Smooth muscle cell (in vitro differentiated cells): ENCODE measurements around the gene NAA16. TPM values are rescaled to one million over a fixed set of nuclear protein-coding genes. Genes with fewer than 3 reads are reported as not detected.

Experiments used
- DNase-seq: peaks from one replicate; lab custom pipeline; 2025; ENCODE audit not compliant: unreplicated experiment; lab: John Stamatoyannopoulos, UW
- H2AFZ ChIP-seq: fragments of 200-600 bp; sonication (generic); 2 replicates; pipeline ENCODE4 v1.6.0; 2016; ENCODE audit warnings: antibody characterized with exemption, low read depth, mild to moderate bottlenecking
- H3F3A ChIP-seq: fragments of 200-600 bp; sonication (generic); 2 replicates; pipeline ENCODE4 v1.6.0; 2017; ENCODE audit warnings: antibody characterized with exemption, low read depth
- H3K27ac ChIP-seq: fragments of 200-600 bp; sonication (generic); 2 replicates; pipeline ENCODE4 v1.5.1; 2016; ENCODE audit warnings: low read depth, mild to moderate bottlenecking
- H3K27me3 ChIP-seq: fragments of 200-600 bp; sonication (generic); 2 replicates; pipeline ENCODE4 v1.6.1; 2016; ENCODE audit warnings: low read depth, mild to moderate bottlenecking
- H3K36me3 ChIP-seq: fragments of 200-600 bp; sonication (generic); 2 replicates; pipeline ENCODE4 v1.5.1; 2016; ENCODE audit warnings: low read depth
- H3K4me1 ChIP-seq: fragments of 200-600 bp; sonication (generic); 2 replicates; pipeline ENCODE4 v1.5.1; 2016; ENCODE audit warnings: low read depth
- H3K4me2 ChIP-seq: fragments of 200-600 bp; sonication (generic); 2 replicates; pipeline ENCODE4 v1.6.0; 2016; ENCODE audit warnings: mild to moderate bottlenecking
- H3K4me3 ChIP-seq: fragments of 200-600 bp; sonication (generic); 2 replicates; pipeline ENCODE4 v1.5.1; 2016; ENCODE audit warnings: mild to moderate bottlenecking
- H3K79me2 ChIP-seq: fragments of 200-600 bp; sonication (generic); 2 replicates; pipeline ENCODE4 v1.6.0; 2016; ENCODE audit warnings: low read depth, mild to moderate bottlenecking
- H3K9ac ChIP-seq: fragments of 200-600 bp; sonication (generic); 2 replicates; pipeline ENCODE4 v1.6.0; 2016; ENCODE audit warnings: low read depth
- H3K9me3 ChIP-seq: fragments of 200-600 bp; sonication (generic); replicated peaks from 2 replicates; pipeline ENCODE4 v1.5.1; 2016; ENCODE audit warnings: low read depth
- H4K20me1 ChIP-seq: fragments of 200-600 bp; sonication (generic); 2 replicates; pipeline ENCODE4 v1.6.0; 2016; ENCODE audit warnings: low read depth
- CTCF ChIP-seq: fragments of 200-600 bp; sonication (generic); IDR thresholded peaks from 2 replicates; pipeline ENCODE4 v1.5.1; 2017; ENCODE audit warnings: borderline replicate concordance, mild to moderate bottlenecking, antibody characterized with exemption; ENCODE audit not compliant: insufficient read depth, poor library complexity, severe bottlenecking
- WGBS: methylation state at CpG from one replicate; pipeline ENCODE4 v1.1.7; 2016; ENCODE audit warnings: low lambda C conversion rate; 5-methylcytosine and 5-hydroxymethylcytosine counted together
- polyA plus RNA-seq: library from polyadenylated mRNA; unstranded; fragments of >200 nt; fragmentation: Nextera tagmentation; extraction: Ambion mirVana; gene quantifications from 2 replicates; pipeline ENCODE4 v1.2.1, GENCODE V29; 2016
- total RNA-seq: library from RNA; depleted of rRNA; stranded (reverse); fragments of >200 nt; gene quantifications from 2 replicates; pipeline ENCODE4 v1.2.3, GENCODE V29; 2014

The NAA16 gene
- total and polyA plus RNA-seq, 2 experiments from 2014 or later: 6.9 to 21.8 TPM

- Histone ChIP-seq H3K79me2 (peaks cover 2% of the 10 kb centered on the region), H3K4me1 (no peaks in the 10 kb centered on the region), H3K27ac (no peak overlapping the region), H3K4me2 (no peak overlapping the region), H3K9ac (no peak overlapping the region), H4K20me1 (peaks cover 4% of the 10 kb centered on the region), H3K4me3 (no peak overlapping the region), H2AFZ (no peak overlapping the region), H3K9me3 (no peaks in the 10 kb centered on the region), H3K27me3 (no peaks in the 10 kb centered on the region), H3K36me3 (peaks cover 4% of the 10 kb centered on the region), H3F3A (no peaks in the 10 kb centered on the region)
- WGBS: 98% methylated on average over 1 of the region's 1 CpG
- no peak for DNase-seq
- no peak for TF ChIP-seq CTCF
These were observed 15.6 kb downstream of the NAA16 start for GRCh38 chr13:41326661-41327060.

- Histone ChIP-seq H3K4me2 (no peak overlapping the region), H3K9ac (no peak overlapping the region), H3K9me3 (no peaks in the 10 kb centered on the region), H4K20me1 (peaks cover 4% of the 10 kb centered on the region), H3F3A (no peaks in the 10 kb centered on the region), H3K4me1 (no peaks in the 10 kb centered on the region), H3K27ac (no peak overlapping the region), H3K27me3 (no peaks in the 10 kb centered on the region), H2AFZ (no peak overlapping the region), H3K4me3 (no peak overlapping the region), H3K36me3 (peaks cover 5% of the 10 kb centered on the region), H3K79me2 (peaks cover 2% of the 10 kb centered on the region)
- DNase-seq: no peak
- no peak for TF ChIP-seq CTCF
- WGBS: 92% methylated on average over 3 of the region's 3 CpGs
These were observed 17.1 kb downstream of the NAA16 start for GRCh38 chr13:41327994-41328790.

- H3K79me2 ChIP-seq: no peaks in the 10 kb centered on the region
- TF ChIP-seq CTCF: no peak
- no peaks in the 10 kb centered on the region for H3F3A ChIP-seq
- 100% methylated on average over 1 of the region's 1 CpG for WGBS
- H3K9me3 ChIP-seq: no peaks in the 10 kb centered on the region
- H3K4me3 ChIP-seq: no peak overlapping the region
- H3K4me2 ChIP-seq: no peak overlapping the region
- no peaks in the 10 kb centered on the region for H3K27me3 ChIP-seq
- H4K20me1 ChIP-seq: peaks cover 4% of the 10 kb centered on the region
- H3K4me1 ChIP-seq: no peaks in the 10 kb centered on the region
- H3K9ac ChIP-seq: no peak overlapping the region
- DNase-seq: no peak
- peaks cover 10% of the 10 kb centered on the region for H3K36me3 ChIP-seq
- no peak overlapping the region for H2AFZ ChIP-seq
- no peak overlapping the region for H3K27ac ChIP-seq
These were observed 21.8 kb downstream of the NAA16 start for GRCh38 chr13:41332829-41333228.

GRCh38 chr13:41334810-41335209 is 23.7 kb downstream of the NAA16 start:
- H2AFZ ChIP-seq: no peak overlapping the region
- no peak overlapping the region for H3K4me2 ChIP-seq
- H3K79me2 ChIP-seq: no peaks in the 10 kb centered on the region
- peaks cover 2% of the 10 kb centered on the region for H4K20me1 ChIP-seq
- no peak for DNase-seq
- no peak for TF ChIP-seq CTCF
- H3K4me1 ChIP-seq: no peaks in the 10 kb centered on the region
- H3K9ac ChIP-seq: no peak overlapping the region
- no peaks in the 10 kb centered on the region for H3K9me3 ChIP-seq
- H3K36me3 ChIP-seq: peaks cover 6% of the 10 kb centered on the region
- no peak overlapping the region for H3K4me3 ChIP-seq
- WGBS: 96% methylated on average over 4 of the region's 4 CpGs
- H3F3A ChIP-seq: no peaks in the 10 kb centered on the region
- no peaks in the 10 kb centered on the region for H3K27me3 ChIP-seq
- H3K27ac ChIP-seq: no peak overlapping the region
